ENCODE results near the gene APC2. TPM values are rescaled to one million over a fixed set of nuclear protein-coding genes. Genes with fewer than 3 reads are reported as not detected.

Gene APC2
- total RNA-seq, 4 donors from 2014 or later, result 0.02 to 1.2 (median 0.35) TPM

- no peak for ATAC-seq
- H3K36me3 ChIP-seq, result no peaks in the 10 kb centered on the region
These were observed 41.4 kb downstream of the APC2 start, which contains the start of gene REEP6 for GRCh38 chr19:1491114-1491848. Gene REEP6, plus strand, starts transcription at chr19:1491181. Its CDS starts 89 bp downstream, at chr19:1491270.

DNA sequence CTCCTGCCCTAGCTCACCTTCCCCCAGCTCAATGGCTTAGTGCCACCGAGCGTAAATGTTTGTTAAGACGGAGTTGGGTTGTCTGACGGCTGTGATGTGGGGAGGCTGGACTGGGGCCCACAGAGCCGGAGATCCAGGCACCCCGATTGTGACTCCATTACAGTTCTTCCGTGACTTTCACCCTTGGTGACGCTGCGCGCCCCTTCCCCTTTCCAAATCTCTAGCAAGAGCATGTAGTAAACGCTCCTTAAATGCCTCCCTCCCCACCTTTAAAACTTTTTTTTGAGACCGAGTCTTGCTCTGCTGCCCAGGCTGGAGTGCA, 41.9 kb downstream of the APC2 start:
- Histone ChIP-seq H3K9me3 (no peaks in the 10 kb centered on the region), H3K4me1 (peaks cover 0 to 23% (median 12%) of the 10 kb centered on the region in 3 donors), H3K4me3 (peak overlapping the region in 1 of 2 donors; percentile 57), H3K27ac (no peak overlapping the region), H3K27me3 (peaks cover 34% of the 10 kb centered on the region), H3K36me3 (no peaks in the 10 kb centered on the region)
- ATAC-seq, result no peak
- WGBS, 2 donors (ENCODE audit: low coverage in 1 of 2), result 59 to 66% methylated on average over 4 to 8 of the region's 12 CpGs
- TF ChIP-seq EP300 (IDR thresholded peaks at IDR 0.05) (no peak), POLR2A (IDR thresholded peaks at IDR 0.05) (no peak), POLR2AphosphoS5 (IDR thresholded peaks at IDR 0.05) (no peak), CTCF (IDR thresholded peaks at IDR 0.05) (no peak)

More at GRCh38 chr19:1491114-1491848, 41.4 kb downstream of the APC2 start, which contains the start of gene REEP6:
- TF ChIP-seq POLR2AphosphoS5 (IDR thresholded peaks at IDR 0.05) (no peak), CTCF (IDR thresholded peaks at IDR 0.05) (peak in 2 of 4 experiments; percentile 1 to 10)
- peak within 1 kb of the TSS; percentile 43 to 62 for H3K4me3 ChIP-seq
- peaks cover 0 to 23% (median 12%) of the 10 kb centered on the region in 3 donors for H3K4me1 ChIP-seq
- no CpG with 5 or more reads among the region's 73 CpGs for WGBS, 2 donors (ENCODE audit: low coverage in 1 of 2)
- peaks cover 29% of the 10 kb centered on the region for H3K27me3 ChIP-seq
- H3K27ac ChIP-seq, result peak within 1 kb of the TSS; percentile 2 to 90 (median 78)
- H3K9me3 ChIP-seq, result no peaks in the 10 kb centered on the region

GRCh38 chr19:1492474-1493006, 42.6 kb downstream of the APC2 start:
- Histone ChIP-seq H3K27ac (no peak overlapping the region), H3K9me3 (no peaks in the 10 kb centered on the region), H3K27me3 (peaks cover 41% of the 10 kb centered on the region), H3K36me3 (no peaks in the 10 kb centered on the region), H3K4me1 (peaks cover 0 to 23% (median 12%) of the 10 kb centered on the region in 3 donors), H3K4me3 (no peak overlapping the region)
- WGBS, 2 donors (ENCODE audit: low coverage in 1 of 2), result 46 to 100% methylated on average over 1 to 2 of the region's 10 CpGs
- TF ChIP-seq EP300 (IDR thresholded peaks at IDR 0.05) (no peak), CTCF (IDR thresholded peaks at IDR 0.05) (no peak), POLR2A (IDR thresholded peaks at IDR 0.05) (no peak), POLR2AphosphoS5 (IDR thresholded peaks at IDR 0.05) (no peak)
- no peak for ATAC-seq

DNA sequence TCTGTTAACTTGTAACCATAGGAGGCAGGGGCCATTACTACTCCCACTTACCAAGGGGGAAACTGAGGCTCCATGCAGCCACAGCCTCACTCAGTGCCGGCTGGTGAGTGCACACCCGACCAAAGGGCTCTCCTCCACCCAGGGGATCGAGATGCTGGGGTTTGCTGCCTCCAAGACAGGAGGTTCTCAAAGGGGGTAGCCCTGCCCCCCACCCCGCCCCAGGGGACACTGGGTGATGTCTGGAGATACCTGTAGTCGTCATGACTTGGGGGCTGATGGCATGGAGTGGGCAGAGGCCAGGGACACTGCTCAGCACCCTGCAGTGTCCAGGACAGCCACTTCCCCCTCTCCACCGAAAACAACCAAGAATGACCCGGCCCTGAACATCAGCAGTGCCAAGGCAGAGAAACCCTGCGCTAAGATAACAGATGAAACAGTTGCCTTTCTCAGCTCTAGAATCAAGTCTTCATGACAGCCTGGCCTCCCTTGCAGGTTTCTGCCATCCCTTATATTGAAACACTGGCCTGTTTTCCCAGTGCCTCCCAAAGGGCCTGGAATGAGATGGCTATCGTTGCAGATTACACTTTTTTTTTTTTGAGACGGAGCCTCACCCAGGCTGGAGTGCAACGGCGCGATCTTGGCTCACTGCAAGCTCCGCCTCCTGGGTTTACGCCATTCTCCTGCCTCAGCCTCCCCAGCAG, 44.3 kb downstream of the APC2 start:
- TF ChIP-seq POLR2A (IDR thresholded peaks at IDR 0.05) (no peak), CTCF (IDR thresholded peaks at IDR 0.05) (no peak), EP300 (IDR thresholded peaks at IDR 0.05) (no peak), POLR2AphosphoS5 (IDR thresholded peaks at IDR 0.05) (no peak)
- ATAC-seq, result no peak
- Histone ChIP-seq H3K4me1 (peaks cover 0 to 21% (median 12%) of the 10 kb centered on the region in 3 donors), H3K27ac (no peak overlapping the region), H3K9me3 (no peaks in the 10 kb centered on the region), H3K4me3 (no peak overlapping the region), H3K27me3 (peaks cover 53% of the 10 kb centered on the region), H3K36me3 (no peaks in the 10 kb centered on the region)
- 30 to 64% methylated on average over 9 of the region's 15 CpGs for WGBS, 2 donors (ENCODE audit: low coverage in 1 of 2)
